ENCODE results near the gene PTCH1. TPM values are rescaled to one million over a fixed set of nuclear protein-coding genes. Genes with fewer than 3 reads are reported as not detected.

PTCH1 gene
- total RNA-seq, 2 donors from 2014 or later = 12.6 to 19.2 TPM

GRCh38 chr9:95413793-95414192 is 103.0 kb downstream of the PTCH1 start:
- Histone ChIP-seq H3K27ac (no peak overlapping the region), H3K9me3 (no peaks in the 10 kb centered on the region), H3K4me1 (ENCODE audit: control insufficient read depth in 1 of 2, low read depth in 2 of 2) (no peaks in the 10 kb centered on the region), H3K4me3 (no peak overlapping the region), H3K36me3 (no peaks in the 10 kb centered on the region), H3K27me3 (replicated peaks; ENCODE audit: insufficient read depth) (no peaks in the 10 kb centered on the region)
- no peak for TF ChIP-seq CTCF (IDR thresholded peaks at IDR 0.05)
- ATAC-seq (ENCODE audit: insufficient number of reproducible peaks, low FRiP score, low read depth) (no peak), DNase-seq (ENCODE audit: low spot score) (no peak)

- TF ChIP-seq CTCF (IDR thresholded peaks at IDR 0.05) = no peak
- H3K4me3 ChIP-seq = no peak overlapping the region
- no peaks in the 10 kb centered on the region for H3K4me1 ChIP-seq (ENCODE audit: control insufficient read depth in 1 of 2, low read depth in 2 of 2)
- H3K27me3 ChIP-seq (replicated peaks; ENCODE audit: insufficient read depth) = no peaks in the 10 kb centered on the region
- ATAC-seq (ENCODE audit: insufficient number of reproducible peaks, low FRiP score, low read depth) (no peak), DNase-seq (ENCODE audit: low spot score) (no peak)
- no peak overlapping the region for H3K27ac ChIP-seq
- H3K36me3 ChIP-seq = no peaks in the 10 kb centered on the region
- no peaks in the 10 kb centered on the region for H3K9me3 ChIP-seq
These were observed 105.5 kb downstream of the PTCH1 start for GRCh38 chr9:95411054-95411892.

GRCh38 chr9:95409650-95410426 is 106.9 kb downstream of the PTCH1 start:
- no peaks in the 10 kb centered on the region for H3K4me1 ChIP-seq (ENCODE audit: control insufficient read depth in 1 of 2, low read depth in 2 of 2)
- no peak overlapping the region for H3K27ac ChIP-seq
- DNase-seq (ENCODE audit: low spot score) = no peak
- no peaks in the 10 kb centered on the region for H3K9me3 ChIP-seq
- ATAC-seq (ENCODE audit: insufficient number of reproducible peaks, low FRiP score, low read depth) = no peak
- no peaks in the 10 kb centered on the region for H3K27me3 ChIP-seq (replicated peaks; ENCODE audit: insufficient read depth)
- H3K36me3 ChIP-seq = no peaks in the 10 kb centered on the region
- no peak for TF ChIP-seq CTCF (IDR thresholded peaks at IDR 0.05)
- H3K4me3 ChIP-seq = no peak overlapping the region

GRCh38 chr9:95407524-95407923 is 109.2 kb downstream of the PTCH1 start:
- Histone ChIP-seq H3K9me3 (no peaks in the 10 kb centered on the region), H3K4me3 (no peak overlapping the region), H3K36me3 (no peaks in the 10 kb centered on the region), H3K27me3 (replicated peaks; ENCODE audit: insufficient read depth) (no peaks in the 10 kb centered on the region), H3K4me1 (ENCODE audit: control insufficient read depth in 1 of 2, low read depth in 2 of 2) (no peaks in the 10 kb centered on the region), H3K27ac (no peak overlapping the region)
- TF ChIP-seq CTCF (IDR thresholded peaks at IDR 0.05) = no peak
- DNase-seq (ENCODE audit: low spot score) = no peak
- ATAC-seq (ENCODE audit: insufficient number of reproducible peaks, low FRiP score, low read depth) = no peak

GRCh38 chr9:95406121-95406520 is 110.7 kb downstream of the PTCH1 start:
- no peaks in the 10 kb centered on the region for H3K36me3 ChIP-seq
- TF ChIP-seq CTCF (IDR thresholded peaks at IDR 0.05) = no peak
- H3K9me3 ChIP-seq = no peaks in the 10 kb centered on the region
- H3K27ac ChIP-seq = no peak overlapping the region
- DNase-seq (ENCODE audit: low spot score) (no peak), ATAC-seq (ENCODE audit: insufficient number of reproducible peaks, low FRiP score, low read depth) (no peak)
- no peaks in the 10 kb centered on the region for H3K27me3 ChIP-seq (replicated peaks; ENCODE audit: insufficient read depth)
- no peak overlapping the region for H3K4me3 ChIP-seq
- H3K4me1 ChIP-seq (ENCODE audit: control insufficient read depth in 1 of 2, low read depth in 2 of 2) = no peaks in the 10 kb centered on the region

Data from thoracic aorta (tissue), 2 donors.